K562 treated with DMSO at 1 percent for 24 hours (cell line): ENCODE data around the gene FICD. TPM values are rescaled to one million over a fixed set of nuclear protein-coding genes. Genes with fewer than 3 reads are reported as not detected.

Experiments used
- total RNA-seq: library from RNA; unstranded; fragments of 300-600 nt; gene quantifications from 2 replicates; pipeline ENCODE4 v1.2.3, GENCODE V29; 2022; ENCODE audit warnings: low read depth; ENCODE audit not compliant: insufficient read depth

FICD gene
- 4.4 and 5.0 TPM in 2 replicates for total RNA-seq

DNA sequence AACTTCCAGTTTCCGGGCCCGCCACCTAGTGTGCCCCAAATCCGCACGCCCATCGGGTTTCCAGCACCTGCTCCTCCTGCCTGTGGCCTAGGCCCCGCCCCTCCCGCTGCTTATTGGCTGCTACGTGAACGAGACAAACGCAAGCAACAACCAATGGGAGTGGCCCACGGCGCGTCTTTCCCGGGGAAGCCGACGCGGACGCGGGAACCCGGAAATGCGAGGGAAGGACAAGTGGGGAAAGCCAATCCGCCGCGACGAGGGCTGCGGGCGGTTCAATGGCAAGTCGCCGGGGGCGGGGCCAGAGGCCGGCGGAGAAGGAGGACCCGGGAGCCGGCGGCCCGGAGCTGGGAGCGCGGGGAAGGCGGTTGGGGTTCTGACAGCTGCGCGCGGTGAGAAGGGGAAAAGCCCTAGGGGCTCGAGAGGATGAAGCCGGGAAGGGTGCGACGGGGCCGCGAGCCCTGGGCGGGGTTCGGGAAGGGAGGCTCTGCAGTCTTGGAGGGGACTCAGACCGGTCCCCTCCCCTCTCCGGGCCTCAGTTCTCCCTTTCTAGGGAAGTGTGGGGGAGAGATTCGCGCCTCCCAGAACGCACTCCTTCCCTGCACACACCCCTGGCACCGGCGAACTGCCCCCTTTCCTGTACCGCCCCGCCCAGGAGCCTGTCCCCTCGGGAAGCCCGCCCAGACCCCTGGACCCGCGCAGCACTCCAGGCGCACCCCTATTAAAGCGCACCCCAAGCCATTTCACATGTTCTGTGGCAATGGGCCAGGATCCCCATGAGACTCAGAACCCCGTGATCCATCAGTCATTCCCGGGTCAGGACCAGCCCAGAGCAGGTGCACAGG is at the start of gene FICD:
Gene FICD, plus strand, starts transcription at position 305 of the 842 bp plus-strand sequence. CDS start 1,696 bp downstream, outside the sequence.

GRCh38 chr12:108560752-108561719 is 46.0 kb downstream of the FICD start, which contains the start of gene SART3:
TSS of gene SART3 (minus strand) at chr12:108561173. CDS start at chr12:108561154, 19 bp downstream.

DNA sequence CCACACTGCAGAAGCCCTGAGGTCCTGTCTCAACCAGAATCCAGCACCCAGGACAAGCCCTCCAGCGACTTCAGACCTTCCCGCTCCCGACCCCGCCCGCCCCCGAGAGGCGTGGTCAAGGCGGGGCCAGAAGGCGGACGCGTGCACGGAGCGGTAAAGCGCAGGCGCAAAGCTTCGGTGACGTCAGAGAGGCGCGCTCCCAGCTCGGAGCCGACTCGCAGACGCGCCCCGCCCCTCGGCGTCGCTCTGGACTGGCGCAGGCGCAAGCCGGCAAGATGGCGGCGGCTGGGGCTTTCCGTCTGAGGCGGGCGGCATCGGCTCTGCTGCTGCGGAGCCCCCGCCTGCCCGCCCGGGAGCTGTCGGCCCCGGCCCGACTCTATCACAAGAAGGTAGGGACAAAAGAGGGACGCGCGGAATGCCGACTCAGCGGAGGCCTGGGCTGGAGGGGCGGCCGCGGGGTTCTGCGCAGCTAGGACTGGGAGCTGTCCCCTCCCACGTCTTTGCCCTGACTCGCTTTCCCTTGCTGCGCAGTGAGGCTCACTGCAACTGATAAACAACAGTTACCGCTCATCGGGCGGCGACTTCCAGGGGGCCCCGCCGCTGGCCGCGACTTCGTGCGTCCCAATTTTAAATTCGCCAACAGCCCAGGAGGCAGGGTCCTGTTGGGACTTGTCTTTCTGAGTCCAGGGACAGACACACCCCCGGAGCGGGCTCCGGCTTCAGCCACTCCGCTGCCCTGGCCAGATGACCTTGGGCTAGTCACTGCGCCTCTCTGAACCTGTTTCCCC is 47.5 kb downstream of the FICD start, which contains the start of gene ISCU:
Gene ISCU, plus strand, starts transcription at position 249 of the 788 bp plus-strand sequence. Its CDS starts 27 bp downstream, at position 276.

Other genes starting within 250 kb of the FICD start
- not detected in 2 replicates for gene CMKLR1, start 176.0 kb upstream of the FICD start, total RNA-seq
- 29.7 and 34.9 TPM in 2 replicates for gene SART3, start 45.9 kb downstream of the FICD start, total RNA-seq
- gene ISCU, start 47.3 kb downstream of the FICD start, total RNA-seq: 95.3 and 104 TPM in 2 replicates
- not detected in 2 replicates for gene TMEM119, start 82.8 kb downstream of the FICD start, total RNA-seq
- 2.0 and 2.6 TPM in 2 replicates for gene SELPLG, start 118.6 kb downstream of the FICD start, total RNA-seq
- gene CORO1C, start 216.2 kb downstream of the FICD start, total RNA-seq: 67.1 and 76.6 TPM in 2 replicates